Caco-2 (cell line): ENCODE results near the gene EXOC3L2. TPM values are rescaled to one million over a fixed set of nuclear protein-coding genes. Genes with fewer than 3 reads are reported as not detected.

Source experiments
- BruUV-seq: library from RNA; stranded (reverse); fragments of 400-500 nt; replicated peaks from 2 replicates; lab custom pipeline; 2021; lab: Mats Ljungman, UMichigan
- CTCF ChIA-PET: fragments of 300-600 bp; sonication (Branson Sonifier 250); formaldehyde crosslinking; loops from one replicate; lab custom pipeline; 2022; ENCODE audit warnings: antibody characterized with exemption; lab: Charles Lee
- POLR2A ChIA-PET: fragments of 300-600 bp; sonication (Branson Sonifier 250); formaldehyde crosslinking; loops from one replicate; lab custom pipeline; 2022; ENCODE audit warnings: antibody characterized with exemption; lab: Charles Lee
- DNase-seq, 2 experiments: peaks; one replicate each; pipeline versions ENCODE4 v3.0.0 to v3.0.0-alpha.2; 2020 to 2022
- H3K27me3 ChIP-seq: replicated peaks from 2 replicates; pipeline ENCODE4 v1.6.0; 2011; ENCODE audit warnings: low read length; ENCODE audit not compliant: control insufficient read depth, insufficient read depth
- H3K36me3 ChIP-seq: 2 replicates; pipeline ENCODE4 v1.5.1; 2011; ENCODE audit warnings: low read length; ENCODE audit not compliant: control insufficient read depth, insufficient read depth
- H3K4me1 ChIP-seq: fragments of 250-450 bp; sonication (Bioruptor Pico); 2 replicates; pipeline ENCODE4 v1.5.1; 2020; ENCODE audit warnings: mild to moderate bottlenecking
- H3K4me3 ChIP-seq: 2 replicates; pipeline ENCODE4 v1.5.1; 2011; ENCODE audit warnings: low read depth, mild to moderate bottlenecking, control low read depth, low read length
- H3K9me3 ChIP-seq: fragments of 250-450 bp; sonication (Bioruptor Pico); 2 replicates; pipeline ENCODE4 v1.5.1; 2020; ENCODE audit warnings: mild to moderate bottlenecking, moderate library complexity
- H3K27ac Mint-ChIP-seq: one replicate; pipeline ENCODE4 v1.8.0; 2022; ENCODE audit warnings: mixed read lengths; ENCODE audit not compliant: unreplicated experiment
- H3K27me3 Mint-ChIP-seq: one replicate; pipeline ENCODE4 v1.8.0; 2022; ENCODE audit warnings: mixed read lengths; ENCODE audit not compliant: insufficient read depth, unreplicated experiment
- H3K36me3 Mint-ChIP-seq: one replicate; pipeline ENCODE4 v1.8.0; 2022; ENCODE audit warnings: mild to moderate bottlenecking, mixed read lengths; ENCODE audit not compliant: insufficient read depth, unreplicated experiment
- H3K4me1 Mint-ChIP-seq: one replicate; pipeline ENCODE4 v1.8.0; 2022; ENCODE audit warnings: low read depth, mixed read lengths; ENCODE audit not compliant: unreplicated experiment
- H3K4me3 Mint-ChIP-seq: one replicate; pipeline ENCODE4 v1.8.0; 2022; ENCODE audit warnings: mild to moderate bottlenecking, moderate library complexity, mixed read lengths; ENCODE audit not compliant: unreplicated experiment
- H3K9me3 Mint-ChIP-seq: one replicate; pipeline ENCODE4 v1.8.0; 2022; ENCODE audit warnings: mixed read lengths; ENCODE audit not compliant: unreplicated experiment
- intact Hi-C: fragments of 100-400 bp; cut with micrococcal nuclease; formaldehyde crosslinking; loops from one replicate; pipeline ENCODE4 v1.10.0; 2022; ENCODE audit not compliant: unreplicated experiment
- total RNA-seq: library from RNA; stranded (reverse); gene quantifications from 2 replicates; pipeline ENCODE4 v1.2.3, GENCODE V29; 2022
- TF ChIP-seq, protein P1 (sequence below), 2 experiments: fragments of 200-600 bp in 1 of 2; IDR thresholded peaks; 1 replicate in 1 of 2; 2 replicates in 1 of 2; pipeline versions ENCODE4 v1.5.1 to v1.8.0; 2011 to 2022; ENCODE audit warnings: antibody characterized with exemption in 1 of 2, control low read depth in 1 of 2, inconsistent platforms in 1 of 2, low read depth in 1 of 2, low read length in 1 of 2, mild to moderate bottlenecking in 1 of 2, moderate library complexity in 1 of 2; ENCODE audit not compliant: insufficient read depth in 1 of 2, severe bottlenecking in 1 of 2, unreplicated experiment in 1 of 2

Gene EXOC3L2
- total RNA-seq, 1 experiment from 2014 or later: not detected

DNA sequence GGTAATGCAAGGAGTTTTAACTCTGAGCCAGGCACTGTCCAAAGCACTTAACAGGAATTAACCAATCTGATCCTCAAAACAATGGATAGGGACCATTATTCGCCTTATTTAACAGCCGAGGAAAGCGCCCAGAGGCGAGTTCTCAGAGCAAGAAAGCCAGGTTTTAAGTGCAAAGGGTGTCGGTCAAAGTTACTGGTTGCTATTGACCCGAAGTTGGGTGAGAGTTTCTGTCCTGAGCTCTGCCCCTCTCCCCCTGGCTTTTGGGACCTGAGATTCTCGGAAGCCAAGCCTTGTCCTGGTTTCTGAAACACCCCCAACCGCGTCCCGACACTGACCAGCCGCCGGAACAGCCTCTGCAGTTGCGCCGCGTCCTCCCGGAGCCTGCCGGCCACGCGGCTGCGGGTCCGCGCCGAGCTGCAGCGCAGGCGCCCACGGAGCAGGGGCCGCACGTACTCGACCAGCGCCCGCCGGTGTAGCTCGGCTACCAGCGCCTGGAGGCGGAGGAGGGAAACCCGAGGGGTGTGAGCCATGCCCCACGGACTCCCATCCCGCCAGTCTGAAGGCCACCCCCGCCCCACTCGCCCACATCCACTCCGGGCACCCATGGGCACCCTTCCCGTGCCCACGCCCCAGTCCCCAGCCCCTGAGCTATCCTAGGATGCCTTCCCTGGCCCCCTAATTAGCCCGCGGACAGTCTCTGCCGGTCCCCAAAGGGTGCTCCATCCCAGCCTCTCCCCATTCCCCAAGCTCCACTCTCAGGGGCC is 27.8 kb downstream of the EXOC3L2 start:
- Mint-ChIP-seq H3K9me3 (no peaks in the 10 kb centered on the region), H3K36me3 (no peaks in the 10 kb centered on the region), H3K4me3 (no peak overlapping the region), H3K4me1 (no peaks in the 10 kb centered on the region), H3K27me3 (peaks cover 11% of the 10 kb centered on the region), H3K27ac (no peak overlapping the region)
- ChIA-PET CTCF (interaction anchor here (0.5 kb wide), 1 partner anchor 22 kb away, joined by 3 read pairs; no protein-coding TSS in a partner anchor), POLR2A (no interaction called here)
- Histone ChIP-seq H3K4me3 (no peak overlapping the region), H3K4me1 (no peaks in the 10 kb centered on the region; the same call in 1 of the 2 replicates), H3K27me3 (no peaks in the 10 kb centered on the region), H3K9me3 (no peaks in the 10 kb centered on the region), H3K36me3 (no peaks in the 10 kb centered on the region)
- intact Hi-C loops: no loop called here
- DNase-seq: no peak
- TF ChIP-seq, protein P1, sequence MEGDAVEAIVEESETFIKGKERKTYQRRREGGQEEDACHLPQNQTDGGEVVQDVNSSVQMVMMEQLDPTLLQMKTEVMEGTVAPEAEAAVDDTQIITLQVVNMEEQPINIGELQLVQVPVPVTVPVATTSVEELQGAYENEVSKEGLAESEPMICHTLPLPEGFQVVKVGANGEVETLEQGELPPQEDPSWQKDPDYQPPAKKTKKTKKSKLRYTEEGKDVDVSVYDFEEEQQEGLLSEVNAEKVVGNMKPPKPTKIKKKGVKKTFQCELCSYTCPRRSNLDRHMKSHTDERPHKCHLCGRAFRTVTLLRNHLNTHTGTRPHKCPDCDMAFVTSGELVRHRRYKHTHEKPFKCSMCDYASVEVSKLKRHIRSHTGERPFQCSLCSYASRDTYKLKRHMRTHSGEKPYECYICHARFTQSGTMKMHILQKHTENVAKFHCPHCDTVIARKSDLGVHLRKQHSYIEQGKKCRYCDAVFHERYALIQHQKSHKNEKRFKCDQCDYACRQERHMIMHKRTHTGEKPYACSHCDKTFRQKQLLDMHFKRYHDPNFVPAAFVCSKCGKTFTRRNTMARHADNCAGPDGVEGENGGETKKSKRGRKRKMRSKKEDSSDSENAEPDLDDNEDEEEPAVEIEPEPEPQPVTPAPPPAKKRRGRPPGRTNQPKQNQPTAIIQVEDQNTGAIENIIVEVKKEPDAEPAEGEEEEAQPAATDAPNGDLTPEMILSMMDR (IDR thresholded peaks at IDR 0.05; ENCODE audit: insufficient read depth in 1 of 2, low read depth in 1 of 2, low read length in 1 of 2, severe bottlenecking in 1 of 2, unreplicated experiment in 1 of 2): no peak
- BruUV-seq: no TSS peak

DNA sequence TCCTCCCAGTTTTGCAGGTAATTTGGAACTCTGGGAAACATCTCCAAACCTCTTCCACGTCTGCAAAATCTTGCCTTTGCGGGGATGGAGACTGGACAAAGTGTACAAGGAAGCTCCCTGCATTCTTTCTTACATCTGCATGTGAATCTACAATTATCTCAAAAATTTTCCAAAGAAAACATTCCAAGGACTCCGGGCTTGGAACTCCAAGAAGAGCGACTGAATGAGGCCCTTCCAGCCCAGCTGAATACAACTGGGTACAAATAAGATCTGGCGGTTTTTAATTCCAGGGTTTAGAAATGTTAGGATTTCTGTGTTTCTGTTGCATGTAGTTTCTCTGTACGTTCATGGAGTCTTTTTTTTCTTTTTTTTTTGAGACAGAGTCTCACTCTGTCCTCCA is 28.5 kb downstream of the EXOC3L2 start:
- ChIA-PET CTCF (interaction anchor here (0.8 kb wide), 1 partner anchor 137 kb away, joined by 4 read pairs; no protein-coding TSS in a partner anchor), POLR2A (no interaction called here)
- Mint-ChIP-seq H3K4me3 (no peak overlapping the region), H3K9me3 (no peaks in the 10 kb centered on the region), H3K27me3 (peaks cover 9% of the 10 kb centered on the region), H3K36me3 (no peaks in the 10 kb centered on the region), H3K27ac (no peak overlapping the region), H3K4me1 (no peaks in the 10 kb centered on the region)
- Histone ChIP-seq H3K9me3 (no peaks in the 10 kb centered on the region), H3K4me3 (no peak overlapping the region), H3K36me3 (no peaks in the 10 kb centered on the region), H3K27me3 (no peaks in the 10 kb centered on the region), H3K4me1 (no peaks in the 10 kb centered on the region; the same call in 1 of the 2 replicates)
- intact Hi-C loops: no loop called here
- BruUV-seq: no TSS peak
- TF ChIP-seq, protein P1 (IDR thresholded peaks at IDR 0.05; ENCODE audit: insufficient read depth in 1 of 2, low read depth in 1 of 2, low read length in 1 of 2, severe bottlenecking in 1 of 2, unreplicated experiment in 1 of 2): no peak
- DNase-seq: no peak

DNA sequence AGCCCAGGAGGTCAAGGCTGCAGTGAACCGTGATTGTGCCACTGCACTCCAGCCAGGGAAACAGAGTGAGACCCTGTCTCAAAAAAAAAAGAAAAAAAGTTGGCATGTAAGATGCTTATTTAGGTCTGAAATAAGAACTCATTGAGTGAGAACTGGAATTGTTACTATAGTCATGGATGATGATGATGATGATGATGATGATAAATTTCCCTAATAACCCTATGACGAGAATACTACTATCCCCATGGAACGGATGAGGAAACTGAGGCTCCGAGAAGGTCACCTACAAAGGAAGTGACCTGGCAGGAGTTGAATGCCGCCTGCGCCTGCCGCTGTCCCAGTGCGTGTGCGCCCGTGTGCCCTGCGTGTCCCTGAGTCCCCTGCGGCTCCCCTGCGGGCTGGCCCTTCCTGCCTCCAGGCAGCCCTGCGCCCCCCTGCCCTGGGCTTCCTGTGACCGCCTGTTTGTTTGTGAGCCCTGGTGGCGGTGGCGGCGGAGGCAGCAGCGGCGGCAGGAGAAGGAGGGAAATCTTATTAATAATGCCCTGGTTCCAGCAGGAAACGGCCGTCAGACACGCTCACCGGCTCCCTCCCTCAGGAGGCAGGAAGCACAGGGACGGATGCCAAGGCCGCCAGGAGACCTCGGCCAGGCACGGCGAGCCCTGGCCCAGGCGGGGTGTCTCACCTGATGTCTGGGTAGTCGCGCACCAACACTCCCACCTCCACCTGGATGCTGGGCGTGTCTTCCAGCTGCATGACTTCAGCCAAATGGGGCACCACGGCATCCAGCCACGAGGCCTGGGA is 29.6 kb downstream of the EXOC3L2 start:
- ChIA-PET POLR2A (no interaction called here), CTCF (no interaction called here)
- TF ChIP-seq, protein P1 (IDR thresholded peaks at IDR 0.05; ENCODE audit: insufficient read depth in 1 of 2, low read depth in 1 of 2, low read length in 1 of 2, severe bottlenecking in 1 of 2, unreplicated experiment in 1 of 2): no peak
- no TSS peak for BruUV-seq
- H3K4me1 ChIP-seq: no peaks in the 10 kb centered on the region; the same call in 1 of the 2 replicates
- DNase-seq: no peak
- Mint-ChIP-seq H3K9me3 (no peaks in the 10 kb centered on the region), H3K36me3 (no peaks in the 10 kb centered on the region), H3K27me3 (peaks cover 9% of the 10 kb centered on the region), H3K4me1 (no peaks in the 10 kb centered on the region), H3K27ac (no peak overlapping the region), H3K4me3 (no peak overlapping the region)
- H3K27me3 ChIP-seq: no peaks in the 10 kb centered on the region
- no peaks in the 10 kb centered on the region for H3K9me3 ChIP-seq
- H3K4me3 ChIP-seq: no peak overlapping the region
- intact Hi-C loops: no loop called here
- H3K36me3 ChIP-seq: no peaks in the 10 kb centered on the region
